ENCODE results near the gene RGMA.

DNA sequence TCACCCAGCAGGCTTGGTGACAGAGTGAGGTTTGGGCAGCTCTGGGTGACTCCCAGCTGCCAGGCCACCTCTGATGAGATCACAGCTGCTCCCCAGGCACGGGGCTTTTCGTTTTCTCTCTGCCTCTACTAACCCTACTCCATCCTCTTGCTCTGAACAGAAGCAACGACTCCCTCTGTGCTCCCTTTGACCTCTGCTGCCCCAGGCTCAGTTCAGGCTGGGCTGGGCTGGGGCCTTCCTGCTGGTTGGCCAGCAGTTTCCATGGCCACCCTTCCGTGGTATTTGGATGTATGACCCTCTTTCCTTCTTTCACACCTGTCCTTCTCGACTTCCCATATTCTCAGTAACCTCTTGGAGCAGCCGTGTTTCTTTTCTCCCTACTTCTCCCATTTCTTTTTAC is 8.6 kb downstream of the RGMA start:
- TF ChIP-seq, protein P1, sequence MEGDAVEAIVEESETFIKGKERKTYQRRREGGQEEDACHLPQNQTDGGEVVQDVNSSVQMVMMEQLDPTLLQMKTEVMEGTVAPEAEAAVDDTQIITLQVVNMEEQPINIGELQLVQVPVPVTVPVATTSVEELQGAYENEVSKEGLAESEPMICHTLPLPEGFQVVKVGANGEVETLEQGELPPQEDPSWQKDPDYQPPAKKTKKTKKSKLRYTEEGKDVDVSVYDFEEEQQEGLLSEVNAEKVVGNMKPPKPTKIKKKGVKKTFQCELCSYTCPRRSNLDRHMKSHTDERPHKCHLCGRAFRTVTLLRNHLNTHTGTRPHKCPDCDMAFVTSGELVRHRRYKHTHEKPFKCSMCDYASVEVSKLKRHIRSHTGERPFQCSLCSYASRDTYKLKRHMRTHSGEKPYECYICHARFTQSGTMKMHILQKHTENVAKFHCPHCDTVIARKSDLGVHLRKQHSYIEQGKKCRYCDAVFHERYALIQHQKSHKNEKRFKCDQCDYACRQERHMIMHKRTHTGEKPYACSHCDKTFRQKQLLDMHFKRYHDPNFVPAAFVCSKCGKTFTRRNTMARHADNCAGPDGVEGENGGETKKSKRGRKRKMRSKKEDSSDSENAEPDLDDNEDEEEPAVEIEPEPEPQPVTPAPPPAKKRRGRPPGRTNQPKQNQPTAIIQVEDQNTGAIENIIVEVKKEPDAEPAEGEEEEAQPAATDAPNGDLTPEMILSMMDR (conservative IDR thresholded peaks at IDR 0.05; ENCODE audit: low read depth, low read length), result no peak
- TF ChIP-seq EZH2 (IDR thresholded peaks at IDR 0.05; ENCODE audit: low read length, unreplicated experiment) (no peak), EZH2phosphoT487 (IDR thresholded peaks at IDR 0.05; ENCODE audit: borderline replicate concordance, low read length) (no peak)

All from PC-3 (cell line).